ENCODE results near the gene CWF19L2.
A peak's percentile ranks its signal among the peaks of the same experiment; 100 is the strongest.
"Not testable (repeated sequence)": the region's sequence is repeated elsewhere in the genome, so short reads cannot be mapped to it uniquely, and the experiment has no call there.

CWF19L2 gene

DNA sequence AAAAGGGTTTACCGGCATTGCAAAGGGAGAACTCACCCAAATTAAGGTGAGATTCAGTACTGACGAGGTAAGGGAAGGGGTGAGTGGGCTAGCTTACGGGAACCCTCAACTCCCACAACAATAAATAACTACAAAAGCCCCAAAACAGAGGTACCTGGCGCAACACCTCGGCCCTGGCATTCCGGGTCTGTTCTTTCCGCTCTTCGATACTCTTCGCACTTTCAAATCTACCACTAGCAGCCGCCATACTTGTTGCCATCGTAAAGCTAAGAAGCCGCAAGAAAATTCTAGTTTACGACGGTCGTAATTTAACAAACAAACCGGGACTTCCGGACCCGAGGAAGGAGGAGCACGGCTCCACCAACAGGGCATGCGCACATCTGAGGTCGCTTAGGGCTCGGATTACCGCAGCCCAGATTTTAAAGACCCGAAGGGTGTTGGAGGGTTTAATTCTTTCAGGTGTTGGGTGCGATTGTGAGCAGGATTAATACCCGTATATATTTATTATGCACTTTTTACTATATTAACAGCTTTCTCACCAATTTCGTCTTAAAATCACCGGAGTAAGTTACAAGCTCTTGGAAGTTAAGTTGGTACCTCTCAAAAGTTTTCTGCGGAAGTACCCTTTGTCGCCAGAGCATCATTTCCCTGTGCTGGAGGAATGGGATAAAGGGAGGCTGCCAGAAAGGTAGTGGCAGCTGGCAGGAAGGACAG, at the start of gene CWF19L2:
TSS of gene CWF19L2 (minus strand) at position 268 of the 714 bp plus-strand sequence. CDS start at position 259, 9 bp downstream.
- peak; percentile 81 for DNase-seq

DNA sequence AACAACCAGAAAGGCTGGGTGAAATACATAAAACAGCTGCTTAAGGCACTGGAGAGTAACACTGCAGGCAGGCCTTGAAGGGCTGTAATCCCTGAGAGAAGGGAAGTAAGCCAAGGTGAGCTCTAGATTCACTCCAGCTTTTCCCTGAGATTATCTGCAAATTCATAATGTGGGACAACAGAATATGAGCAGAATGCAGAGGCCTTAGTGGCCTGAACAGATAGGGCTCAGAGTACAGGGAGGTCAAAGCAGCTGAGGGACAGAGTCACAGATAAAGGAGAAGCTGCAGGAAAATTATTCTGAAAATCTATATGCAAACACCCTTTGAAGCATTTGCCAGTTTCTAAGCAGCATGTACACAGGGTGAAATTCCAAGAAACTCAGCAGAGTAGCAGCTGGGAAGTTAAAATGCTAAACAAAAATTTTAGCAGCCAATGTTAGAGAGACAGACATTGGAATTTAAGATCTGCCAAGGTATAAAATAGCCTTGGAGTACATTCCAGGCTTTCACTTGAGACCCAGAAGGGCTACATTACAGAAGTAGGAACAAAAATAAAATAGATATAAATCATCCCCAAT, 48.1 kb upstream of the CWF19L2 start:
- no peak for DNase-seq

DNA sequence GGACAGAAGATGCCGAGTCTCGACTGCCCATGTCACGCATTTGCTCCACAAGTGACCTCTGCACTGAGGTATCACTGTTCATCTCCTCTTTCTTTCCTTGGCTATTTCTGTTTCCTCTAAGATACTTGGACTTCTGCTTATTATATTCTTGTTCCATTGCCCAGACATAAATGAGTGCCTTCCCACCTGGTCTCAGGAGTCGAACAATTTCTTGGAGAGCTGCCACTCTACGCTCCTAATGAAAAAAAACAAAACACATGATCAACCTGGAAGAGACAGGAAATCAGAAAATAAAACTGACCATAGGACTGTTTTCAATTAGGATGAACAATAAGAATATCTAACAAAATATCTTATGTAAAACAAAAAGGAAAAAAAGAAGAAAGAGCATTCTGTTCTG, 47.4 kb upstream of the CWF19L2 start:
- DNase-seq = no peak

DNA sequence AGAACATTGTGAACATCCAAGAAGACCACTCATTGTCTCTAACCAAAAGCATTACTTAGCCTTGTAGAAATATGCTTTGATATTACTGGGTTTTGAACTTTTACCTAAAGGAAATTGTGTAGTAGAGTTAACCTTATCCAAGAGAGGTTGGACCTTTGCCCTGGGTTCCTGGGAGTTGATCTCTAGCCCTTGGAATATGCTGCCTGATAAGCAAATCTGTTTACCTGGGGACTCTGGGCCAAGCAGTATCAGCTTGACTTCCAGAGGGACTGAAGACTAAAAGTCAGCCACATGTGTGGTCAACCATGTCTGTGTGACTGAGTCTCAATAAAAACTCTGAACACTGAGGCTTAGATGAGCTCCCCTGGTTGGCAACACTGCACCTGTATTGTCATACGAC, 44.1 kb upstream of the CWF19L2 start:
- DNase-seq = no peak

DNA sequence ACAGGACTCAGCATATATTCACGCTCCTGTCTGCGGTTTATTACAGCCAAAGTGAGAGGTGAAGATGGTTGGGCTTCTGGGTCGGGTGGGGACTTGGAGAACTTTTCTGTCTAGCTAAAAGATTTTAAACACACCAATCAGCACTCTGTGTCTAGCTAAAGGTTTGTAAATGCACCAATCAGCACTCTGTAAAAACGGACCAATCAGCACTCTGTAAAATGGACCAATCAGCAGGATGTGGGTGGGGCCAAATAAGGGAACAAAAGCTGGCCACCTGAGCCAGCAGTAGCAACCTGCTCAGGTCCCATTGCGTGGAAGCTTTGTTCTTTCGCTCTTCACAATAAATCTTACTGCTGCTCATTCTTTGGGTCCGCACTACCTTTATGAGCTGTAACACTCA, 39.7 kb upstream of the CWF19L2 start:
- not testable (repeated sequence) for DNase-seq

DNA sequence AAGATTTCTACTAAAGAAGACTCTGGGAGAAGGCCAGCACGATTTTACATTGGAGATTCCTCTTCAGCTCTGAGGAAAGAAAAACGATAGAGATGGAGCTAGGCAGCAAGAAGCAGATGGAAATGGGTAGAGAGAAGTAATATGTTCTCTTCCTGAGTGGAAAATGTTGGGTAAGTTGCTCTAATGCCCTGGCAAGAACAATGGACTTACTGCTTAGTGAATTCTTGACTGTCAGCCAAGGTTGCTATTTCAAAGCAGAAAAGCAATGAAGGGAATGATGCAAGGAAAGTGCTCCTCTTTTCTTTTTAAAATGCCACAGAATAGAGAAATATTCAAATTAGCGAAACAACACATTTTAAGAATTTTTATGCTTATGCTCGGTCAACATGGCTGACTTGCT, 38.4 kb upstream of the CWF19L2 start:
- no peak for DNase-seq

DNA sequence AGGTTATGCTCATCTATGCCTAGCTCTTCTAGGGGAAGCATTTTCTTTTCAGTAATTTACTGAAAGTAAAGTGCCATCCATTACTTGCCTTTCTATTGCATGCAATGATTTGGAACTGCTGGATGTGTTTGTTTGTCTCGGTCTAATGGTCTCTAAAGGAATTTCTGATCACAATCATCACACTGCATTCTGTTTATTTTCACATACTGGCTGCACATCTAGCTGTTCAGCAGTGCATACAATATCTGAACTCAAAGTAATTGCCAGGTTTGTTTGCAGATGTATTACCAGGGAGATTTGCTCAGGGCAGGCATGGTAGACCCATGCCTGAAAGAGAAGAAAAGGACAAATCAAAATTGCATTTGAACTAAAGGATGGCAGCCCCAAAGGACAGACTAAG, 36.4 kb upstream of the CWF19L2 start:
- no peak for DNase-seq

DNA sequence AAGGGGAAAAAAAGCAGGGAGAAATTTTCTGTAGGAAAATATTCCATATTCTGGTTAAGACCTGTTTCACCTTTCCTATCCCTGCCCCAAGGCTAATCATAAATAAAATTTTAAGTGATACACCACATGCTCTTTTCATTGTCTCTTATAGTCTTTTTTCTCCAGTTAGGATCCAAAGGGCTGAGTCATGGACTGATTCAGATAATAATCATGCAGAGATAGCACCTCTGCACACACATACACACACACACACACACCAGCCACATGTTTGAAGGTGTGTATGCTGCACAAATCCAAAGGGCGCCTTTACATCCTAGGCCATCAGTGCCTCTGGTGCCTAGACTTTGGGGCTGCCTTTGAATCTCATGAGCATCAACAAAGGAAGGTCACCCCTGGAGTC, 35.5 kb upstream of the CWF19L2 start:
- DNase-seq = no peak

DNA sequence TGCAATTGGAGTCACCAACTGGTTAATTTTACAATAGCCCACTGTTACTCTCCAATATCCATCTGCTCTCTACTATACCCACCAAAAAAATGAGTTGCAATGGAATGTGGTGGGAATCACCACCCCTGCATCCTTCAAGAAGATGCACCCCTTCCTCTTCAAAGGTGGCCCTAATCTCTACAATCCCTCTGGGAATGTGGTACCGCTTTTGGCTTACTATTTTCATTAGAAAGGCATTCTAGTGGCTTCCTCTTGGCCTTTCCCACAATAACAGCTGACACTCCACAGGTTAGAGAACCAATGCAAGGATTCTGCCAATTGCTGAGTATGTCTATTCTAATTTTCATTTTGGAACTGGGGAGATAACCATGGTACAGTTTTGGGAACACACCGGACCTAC, 33.2 kb upstream of the CWF19L2 start:
- DNase-seq = no peak

DNA sequence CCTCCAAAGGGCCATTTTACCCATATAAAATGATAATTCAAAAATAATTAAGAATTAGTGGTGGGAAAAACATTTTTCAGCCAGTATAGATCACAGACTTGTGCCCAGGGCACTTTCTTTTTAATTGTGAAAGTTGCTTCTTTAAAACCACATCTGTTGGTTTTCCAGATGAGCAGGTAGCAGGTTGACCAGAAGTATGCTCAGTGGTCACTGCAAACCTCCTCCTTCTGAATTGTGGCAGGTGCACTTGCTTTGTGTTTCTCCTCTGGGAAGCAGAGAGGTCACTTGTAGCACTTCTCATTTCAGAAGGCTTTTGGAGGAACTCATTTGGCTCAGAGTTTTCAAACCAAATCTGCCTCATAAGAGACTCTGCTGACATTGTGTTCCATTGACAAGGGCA, 24.6 kb upstream of the CWF19L2 start:
- no peak for DNase-seq

DNA sequence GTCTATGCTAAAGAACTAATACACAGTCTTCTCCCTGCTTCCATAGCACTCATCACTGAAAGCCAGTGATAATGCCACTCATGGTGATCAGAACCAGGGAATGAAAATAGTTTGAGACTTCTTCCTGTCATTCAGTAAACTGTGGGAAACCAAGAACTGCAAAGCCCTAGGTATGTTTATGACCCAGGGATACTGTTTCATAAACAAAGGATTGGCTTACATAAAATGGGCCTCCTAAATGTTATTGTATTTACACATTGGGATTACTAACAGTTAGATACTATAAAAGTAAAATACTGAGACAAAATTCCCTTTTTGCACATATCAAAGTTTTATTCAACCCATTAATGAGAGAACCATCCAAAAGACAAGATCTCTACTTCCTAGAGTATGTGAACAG, 21.3 kb upstream of the CWF19L2 start:
- DNase-seq = no peak

DNA sequence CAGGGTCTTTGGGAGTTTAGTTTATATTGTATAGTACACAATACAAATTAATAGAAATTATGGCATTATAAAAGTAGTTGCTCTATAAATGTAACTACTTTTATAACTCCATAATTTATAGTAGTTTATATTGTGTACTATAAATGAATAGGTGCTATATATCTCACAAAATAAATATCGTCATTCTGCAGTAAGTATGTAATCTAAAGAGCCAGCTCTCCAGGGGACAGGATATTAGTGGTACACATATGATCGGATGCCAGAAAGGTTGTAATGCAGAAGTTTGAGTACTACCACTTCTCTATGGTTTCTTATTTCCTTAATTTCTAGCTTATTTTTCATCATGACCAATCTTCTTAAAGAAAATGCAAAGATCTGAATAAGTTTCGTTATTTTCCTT, 20.2 kb upstream of the CWF19L2 start:
- DNase-seq = no peak

DNA sequence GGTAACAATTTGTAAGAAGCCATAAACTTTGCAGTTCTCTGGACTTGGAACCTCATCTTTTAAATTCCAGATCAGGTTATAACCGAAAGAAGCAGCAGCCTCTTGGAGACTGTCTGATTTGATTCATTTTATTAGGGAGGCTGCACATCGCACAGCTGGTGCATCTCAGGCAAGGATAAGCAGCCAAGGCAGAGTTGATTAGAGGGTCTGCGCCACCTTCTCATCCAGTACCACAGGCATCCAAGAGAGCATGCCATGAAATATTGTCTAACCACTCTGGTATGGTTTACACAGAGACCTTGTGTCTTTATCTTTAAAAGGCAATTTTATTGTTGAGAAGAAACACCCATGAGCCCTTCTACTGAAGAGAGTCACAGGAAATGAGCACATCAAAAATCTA, 16.2 kb upstream of the CWF19L2 start:
- no peak for DNase-seq

DNA sequence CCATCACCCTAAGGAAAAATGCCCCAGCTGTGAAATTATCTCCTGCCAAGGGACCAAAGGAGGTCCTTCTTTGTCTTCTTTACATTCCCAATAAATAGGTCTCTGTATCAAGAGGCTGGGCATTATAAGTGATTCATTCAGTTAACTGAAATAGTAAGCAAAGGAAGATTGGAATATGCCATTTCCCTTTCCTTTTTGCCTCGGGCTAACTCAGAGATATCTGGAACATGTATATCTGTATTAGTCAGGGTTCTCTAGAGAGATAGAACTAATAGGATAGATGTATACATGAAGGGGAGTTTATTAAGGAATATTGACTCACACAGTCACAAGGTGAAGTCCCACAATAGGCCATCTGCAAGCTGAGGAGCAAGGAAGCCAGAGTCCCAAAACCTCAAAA, 15.3 kb upstream of the CWF19L2 start:
- DNase-seq = no peak

DNA sequence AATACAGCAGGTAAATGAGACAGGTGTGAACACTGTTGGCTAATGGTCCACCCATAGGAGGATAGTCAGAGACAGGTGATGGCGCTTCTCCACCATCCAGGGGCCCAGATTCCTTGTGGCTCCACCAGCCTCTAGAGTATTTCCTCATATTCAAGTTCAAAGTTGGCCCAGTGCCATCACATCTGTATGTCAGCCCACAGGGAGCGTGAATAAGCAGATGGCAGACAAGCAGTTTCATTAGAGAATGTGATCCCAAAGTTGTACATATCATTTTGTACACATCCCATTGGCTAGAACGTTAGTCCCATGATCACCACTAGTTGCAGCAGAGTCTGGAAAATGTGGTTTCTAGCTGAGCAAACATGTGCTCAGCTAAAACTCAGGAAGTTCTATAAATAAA, 11.0 kb upstream of the CWF19L2 start:
- no peak for DNase-seq

DNA sequence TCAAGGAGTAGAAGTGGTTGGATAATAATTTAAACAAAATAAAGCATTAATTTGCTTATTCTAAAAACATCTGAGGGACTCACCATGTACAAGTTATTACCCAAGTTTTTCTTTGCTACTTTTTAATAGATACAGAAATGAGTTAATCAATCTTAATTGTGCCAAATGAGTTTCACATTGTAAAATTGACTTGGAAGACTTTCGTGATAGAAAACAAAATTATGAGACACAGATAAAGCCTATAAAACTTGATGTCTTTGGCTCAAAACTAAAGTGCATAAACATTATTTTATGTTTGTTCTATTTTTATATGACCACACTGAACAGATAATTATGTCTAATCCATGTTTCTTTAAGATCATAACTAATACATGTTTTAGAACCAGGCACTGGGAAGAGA, 10.1 kb upstream of the CWF19L2 start:
- DNase-seq = no peak

DNA sequence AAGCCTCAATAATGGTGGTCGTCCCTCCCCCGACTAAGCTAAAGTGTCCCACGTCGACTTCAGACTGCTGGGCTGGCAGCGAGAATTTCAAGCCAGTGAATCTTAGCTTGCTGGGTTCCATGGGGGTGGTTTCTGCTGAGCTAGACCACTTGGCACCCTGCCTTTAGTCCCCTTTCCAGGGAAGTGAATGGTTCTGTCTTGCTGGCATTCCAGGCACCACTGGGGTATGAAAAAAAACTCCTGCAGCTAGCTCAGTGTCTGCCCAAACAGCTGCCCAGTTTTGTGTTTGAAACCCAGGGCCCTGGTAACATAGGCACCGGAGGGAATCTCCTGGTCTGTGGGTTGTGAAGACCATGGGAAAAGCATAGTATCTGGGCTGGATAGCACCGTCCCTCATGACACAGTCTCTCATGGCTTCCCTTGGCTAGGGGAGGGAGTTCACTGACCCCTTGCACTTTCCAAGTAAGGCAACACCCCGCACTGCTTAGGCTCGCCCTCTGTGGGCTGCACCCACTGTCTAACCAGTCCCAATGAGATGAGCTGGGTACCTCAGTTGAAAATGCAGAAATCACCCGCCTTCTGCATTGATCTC, 8.7 kb upstream of the CWF19L2 start:
- not testable (repeated sequence) for DNase-seq

DNA sequence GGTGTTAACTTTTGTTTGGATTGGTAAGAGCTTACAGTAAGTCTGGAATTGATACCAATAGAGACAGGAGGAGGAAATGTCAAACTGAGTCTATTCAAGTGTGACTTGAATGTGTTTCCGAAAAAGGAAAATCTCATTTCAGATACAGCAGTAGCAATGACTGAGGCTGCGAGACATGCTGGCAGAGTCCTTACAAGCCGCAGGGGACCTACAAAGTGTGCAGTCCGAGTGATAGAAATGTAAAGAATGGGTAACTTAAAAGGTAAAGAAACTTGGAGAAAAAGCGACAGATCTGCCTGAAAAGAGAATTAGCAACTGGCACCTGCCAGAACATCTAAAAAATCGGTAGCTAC, 444 bp downstream of the CWF19L2 start:
- DNase-seq = no peak

DNA sequence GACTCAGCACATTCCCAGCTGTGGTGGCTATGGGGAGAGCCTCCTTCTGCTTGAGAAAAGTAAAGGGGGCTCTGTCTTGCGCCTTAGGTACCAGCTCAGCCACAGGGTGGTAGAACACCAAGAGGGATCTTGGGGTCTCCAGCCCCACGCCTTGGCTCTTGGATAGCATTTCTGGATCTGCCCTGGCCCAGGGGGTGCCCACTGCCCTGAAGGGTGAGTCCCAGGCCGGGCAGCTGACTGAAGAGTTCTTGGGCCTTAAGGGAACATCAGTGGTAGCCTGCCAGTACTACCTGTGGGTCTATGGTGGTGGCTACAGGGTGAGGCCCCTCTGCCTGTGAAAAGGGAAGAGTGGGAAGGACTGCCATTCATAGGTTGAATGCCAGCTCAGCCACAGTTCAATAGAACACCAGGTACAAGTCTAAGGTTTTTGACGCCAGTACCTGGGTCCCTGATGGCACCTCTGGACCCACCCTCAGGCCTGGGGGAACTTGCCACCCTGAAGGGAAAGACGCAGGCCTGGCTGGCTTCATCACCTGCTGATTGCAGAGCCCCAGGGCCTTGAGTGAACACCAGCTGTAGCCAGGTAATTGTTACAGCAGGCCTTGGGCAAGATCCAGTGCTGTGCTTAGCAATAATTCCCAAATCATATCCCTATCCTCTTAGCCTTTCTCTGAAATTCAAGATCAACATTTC, 3.9 kb downstream of the CWF19L2 start:
- no peak for DNase-seq

DNA sequence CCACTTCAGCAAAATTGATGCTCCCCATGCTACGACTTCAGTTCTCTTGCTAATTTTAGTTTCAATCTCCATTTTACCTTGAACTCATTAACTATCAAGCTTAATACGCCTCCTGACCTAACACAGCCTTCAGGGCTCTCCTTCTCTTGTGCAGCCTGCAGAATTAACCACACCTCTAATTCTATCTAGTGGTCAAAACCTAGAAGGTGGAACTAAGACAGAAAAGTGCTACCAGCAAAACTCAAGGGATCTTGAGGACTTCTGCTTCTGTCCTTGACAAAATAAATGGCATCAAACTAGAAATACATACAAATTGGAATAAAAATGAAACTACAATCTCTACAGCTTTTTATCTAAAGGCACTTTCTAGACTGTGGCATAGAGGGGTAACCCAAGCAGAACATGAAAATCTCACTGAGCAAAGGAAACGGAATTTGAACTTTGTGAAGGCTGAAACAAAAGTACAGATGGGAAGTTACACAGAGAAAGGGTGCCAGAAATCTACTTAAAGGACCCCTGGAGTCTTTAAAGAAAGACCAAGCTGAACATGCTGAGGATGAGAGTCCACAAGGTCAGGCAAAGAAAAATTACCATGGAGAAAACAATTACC, 10.7 kb downstream of the CWF19L2 start:
- no peak for DNase-seq

DNA sequence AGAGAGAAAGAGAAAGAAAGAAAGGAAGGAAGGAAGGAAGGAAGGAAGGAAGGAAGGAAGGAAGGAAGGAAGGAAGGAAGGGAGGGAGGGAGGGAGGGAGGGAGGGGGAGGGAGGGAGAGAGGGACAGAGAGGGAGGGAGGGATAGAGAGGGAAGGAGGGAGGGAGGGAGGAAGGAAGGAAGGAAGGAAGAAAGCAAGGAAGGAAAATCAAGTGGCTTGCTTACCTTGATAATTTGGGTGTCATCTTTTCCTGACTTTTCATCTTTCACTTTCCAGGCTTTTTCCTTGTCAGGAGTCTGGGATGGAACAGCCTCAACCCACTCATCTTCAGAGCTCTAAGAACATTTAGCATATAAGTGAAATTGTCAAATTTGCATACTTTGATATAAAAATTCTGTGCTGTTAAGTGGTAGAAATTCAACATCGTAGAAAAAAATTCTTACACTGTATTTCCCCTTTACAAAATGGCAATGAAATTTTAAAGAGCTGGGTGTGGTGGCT, 14.9 kb downstream of the CWF19L2 start:
- no peak for DNase-seq

DNA sequence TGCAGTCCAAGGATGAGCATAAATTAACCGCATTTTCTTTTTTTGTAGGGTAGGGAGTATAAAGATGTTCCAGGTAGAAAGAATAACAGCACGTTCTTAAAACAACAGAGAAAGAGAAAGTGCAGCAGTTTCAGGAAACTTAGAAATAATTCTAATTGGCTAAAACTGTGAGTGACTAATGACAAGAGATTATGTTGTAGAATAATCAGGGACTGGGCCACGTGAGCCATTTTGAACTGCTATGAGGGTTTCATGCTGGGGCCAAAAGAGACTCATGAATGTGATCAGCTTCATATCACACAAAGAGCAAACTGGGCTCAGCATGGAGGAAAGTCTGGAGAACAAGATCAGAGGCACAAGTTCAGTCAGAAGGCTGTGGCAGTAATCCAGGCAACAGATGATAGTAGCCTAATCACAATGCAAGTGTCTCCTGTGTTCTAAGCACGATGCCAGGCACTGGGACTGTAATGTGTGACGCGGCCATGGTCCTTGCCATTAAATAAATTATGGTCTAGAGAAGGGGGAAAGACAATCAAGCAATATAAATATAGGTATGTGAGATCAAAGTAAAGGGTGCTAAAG, 17.9 kb downstream of the CWF19L2 start:
- no peak for DNase-seq

DNA sequence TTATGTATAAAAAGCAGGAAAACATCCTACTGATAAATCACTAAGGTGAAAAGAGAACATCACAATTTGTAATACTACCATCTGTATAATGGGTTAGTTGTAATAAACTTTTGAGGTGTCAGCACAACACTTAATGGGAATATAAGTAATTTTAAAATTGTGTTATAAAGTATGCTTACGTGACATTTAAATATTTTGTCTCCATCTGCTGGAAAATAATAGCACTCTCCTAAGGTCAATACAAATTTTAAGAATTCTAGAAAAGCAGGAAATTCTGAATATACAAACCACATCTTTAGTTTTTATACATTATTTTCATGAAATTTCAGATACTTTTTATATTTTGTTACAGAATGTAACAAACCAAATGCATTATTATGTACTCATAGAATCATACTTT, 19.5 kb downstream of the CWF19L2 start:
- DNase-seq = no peak

Measured in activated CD4-positive, CD25-positive, alpha-beta regulatory T cell treated with anti-CD3 and anti-CD28 coated beads, Interleukin-2, amount 50 U/mL, for 72 hours (primary cell).